H7 (cell line): ENCODE measurements around the gene FAT2. TPM values are rescaled to one million over a fixed set of nuclear protein-coding genes. Genes with fewer than 3 reads are reported as not detected.
"Not testable (repeated sequence)": the region's sequence is repeated elsewhere in the genome, so short reads cannot be mapped to it uniquely, and the experiment has no call there.

Experiments
- DNase-seq: peaks from one replicate; pipeline ENCODE4 v3.0.0; 2012
- H3K27me3 ChIP-seq: 2 replicates; pipeline ENCODE4 v1.6.0; 2011; ENCODE audit warnings: mild to moderate bottlenecking, low read length; ENCODE audit not compliant: control insufficient read depth, insufficient read depth
- H3K36me3 ChIP-seq: replicated peaks from 2 replicates; pipeline ENCODE4 v1.5.1; 2011; ENCODE audit warnings: low read length; ENCODE audit not compliant: control insufficient read depth, insufficient read depth
- H3K4me3 ChIP-seq: 2 replicates; pipeline ENCODE4 v1.5.1; 2011; ENCODE audit warnings: low read depth, mild to moderate bottlenecking, control low read depth, low read length, moderate library complexity; ENCODE audit not compliant: insufficient read depth
- total RNA-seq: library from RNA; depleted of rRNA; stranded (reverse); fragments of >200 nt; shearing (Covaris generic); gene quantifications from 2 replicates; pipeline ENCODE4 v1.2.3, GENCODE V29; 2014

Gene FAT2
- total RNA-seq, 1 experiment from 2014 or later, result under 0.01 TPM

- DNase-seq, result no peak
- Histone ChIP-seq H3K4me3 (no peak overlapping the region), H3K36me3 (no peaks in the 10 kb centered on the region), H3K27me3 (no peaks in the 10 kb centered on the region)
Measured at GRCh38 chr5:151598984-151599383, 7.9 kb upstream of the FAT2 start.

DNA sequence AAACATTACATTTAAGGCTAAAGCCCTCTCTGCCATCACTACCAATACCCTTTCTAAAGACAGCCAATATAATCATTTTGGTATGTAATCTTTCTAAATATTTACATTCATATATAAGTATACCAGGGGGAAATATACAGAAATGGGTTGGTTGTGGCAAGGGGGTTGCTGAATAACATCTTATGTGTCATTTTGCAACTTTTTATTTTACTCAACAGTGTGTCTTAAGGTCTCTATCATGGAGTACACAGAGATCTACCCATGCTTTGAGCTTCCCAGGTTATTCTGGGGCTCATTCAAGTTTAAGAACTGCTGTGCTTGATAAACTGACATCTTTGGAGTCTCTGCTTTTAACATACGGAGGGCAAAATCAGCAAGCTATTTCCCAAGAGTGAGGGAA is 7.4 kb upstream of the FAT2 start:
- Histone ChIP-seq H3K27me3 (no peaks in the 10 kb centered on the region), H3K36me3 (no peaks in the 10 kb centered on the region), H3K4me3 (no peak overlapping the region)
- no peak for DNase-seq

DNA sequence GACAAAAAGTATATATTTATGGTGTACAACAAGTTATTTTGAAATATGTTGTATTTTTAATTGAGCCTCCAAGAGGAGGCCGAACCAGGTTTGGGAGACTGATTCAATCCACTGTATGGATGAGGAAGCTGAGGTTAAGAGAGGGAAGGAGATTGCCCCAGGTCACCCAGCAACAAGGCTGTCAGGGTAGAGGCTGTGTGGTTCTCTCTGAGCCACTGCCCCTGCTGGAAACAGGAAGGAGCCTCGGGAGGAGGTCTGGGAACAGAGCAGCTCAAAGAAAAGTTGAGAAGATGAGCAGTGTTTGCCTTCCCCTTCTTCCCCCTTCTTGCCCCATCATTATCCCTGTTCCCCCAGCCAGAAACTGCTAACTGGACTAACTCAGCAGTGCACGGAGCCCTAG is 6.6 kb upstream of the FAT2 start:
- H3K4me3 ChIP-seq, result no peak overlapping the region
- no peaks in the 10 kb centered on the region for H3K27me3 ChIP-seq
- no peaks in the 10 kb centered on the region for H3K36me3 ChIP-seq
- no peak for DNase-seq

- no peak overlapping the region for H3K4me3 ChIP-seq
- H3K36me3 ChIP-seq, result no peaks in the 10 kb centered on the region
- DNase-seq, result peak; percentile 83
- no peaks in the 10 kb centered on the region for H3K27me3 ChIP-seq
Measured at GRCh38 chr5:151596828-151597539, 5.9 kb upstream of the FAT2 start.

DNA sequence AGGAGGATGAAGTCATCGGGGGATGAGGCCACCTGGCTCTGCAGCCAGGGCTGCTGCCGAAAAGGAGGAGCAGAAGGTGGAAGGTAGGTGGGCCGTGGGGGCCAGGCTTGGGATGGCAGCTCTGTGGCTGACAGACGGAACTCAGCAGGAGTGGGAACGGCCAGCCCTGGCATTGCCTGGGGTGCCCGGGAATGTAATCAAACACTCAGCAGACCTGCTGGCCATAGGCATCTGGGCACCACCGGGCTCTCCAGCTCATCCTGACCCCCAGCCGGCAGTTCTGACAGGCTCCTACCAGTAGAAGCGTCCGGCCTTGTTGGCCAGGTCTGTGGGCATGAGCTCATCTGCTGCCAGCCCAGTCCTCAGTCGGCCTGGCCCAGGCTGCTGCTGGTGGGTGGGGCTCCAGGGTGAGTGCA is 4.3 kb upstream of the FAT2 start:
- H3K4me3 ChIP-seq, result no peak overlapping the region
- peaks cover 2% of the 10 kb centered on the region for H3K27me3 ChIP-seq
- DNase-seq, result no peak
- no peaks in the 10 kb centered on the region for H3K36me3 ChIP-seq

DNA sequence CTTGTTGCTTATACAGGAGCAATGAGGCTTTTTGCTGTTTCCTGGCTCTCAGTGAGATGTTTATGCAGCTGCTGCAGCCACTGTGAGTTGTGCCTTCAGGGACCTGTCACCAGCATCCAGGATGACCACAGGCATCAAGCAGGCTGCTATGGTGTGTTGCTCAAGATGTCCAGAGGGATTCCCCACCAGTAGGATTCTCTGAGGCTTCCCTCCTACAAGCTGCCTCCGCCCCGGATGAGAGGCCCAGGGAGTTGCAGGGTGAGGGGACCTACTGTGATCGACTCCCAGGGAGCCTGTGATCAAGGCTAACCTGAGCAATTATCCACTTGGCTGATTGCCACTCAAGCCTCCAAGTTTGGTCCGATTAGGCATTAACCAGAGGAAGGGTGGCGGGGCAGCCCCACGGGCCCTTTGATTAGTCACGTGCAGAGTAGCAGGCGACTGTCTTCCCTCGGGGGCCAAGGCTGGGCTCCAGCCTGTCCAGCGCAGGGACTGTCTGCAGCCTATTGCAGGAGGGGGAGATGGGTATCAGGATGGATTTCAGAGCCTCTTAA is 1.8 kb upstream of the FAT2 start:
- Histone ChIP-seq H3K27me3 (peaks cover 2% of the 10 kb centered on the region), H3K36me3 (no peaks in the 10 kb centered on the region), H3K4me3 (no peak overlapping the region)
- DNase-seq, result no peak

DNA sequence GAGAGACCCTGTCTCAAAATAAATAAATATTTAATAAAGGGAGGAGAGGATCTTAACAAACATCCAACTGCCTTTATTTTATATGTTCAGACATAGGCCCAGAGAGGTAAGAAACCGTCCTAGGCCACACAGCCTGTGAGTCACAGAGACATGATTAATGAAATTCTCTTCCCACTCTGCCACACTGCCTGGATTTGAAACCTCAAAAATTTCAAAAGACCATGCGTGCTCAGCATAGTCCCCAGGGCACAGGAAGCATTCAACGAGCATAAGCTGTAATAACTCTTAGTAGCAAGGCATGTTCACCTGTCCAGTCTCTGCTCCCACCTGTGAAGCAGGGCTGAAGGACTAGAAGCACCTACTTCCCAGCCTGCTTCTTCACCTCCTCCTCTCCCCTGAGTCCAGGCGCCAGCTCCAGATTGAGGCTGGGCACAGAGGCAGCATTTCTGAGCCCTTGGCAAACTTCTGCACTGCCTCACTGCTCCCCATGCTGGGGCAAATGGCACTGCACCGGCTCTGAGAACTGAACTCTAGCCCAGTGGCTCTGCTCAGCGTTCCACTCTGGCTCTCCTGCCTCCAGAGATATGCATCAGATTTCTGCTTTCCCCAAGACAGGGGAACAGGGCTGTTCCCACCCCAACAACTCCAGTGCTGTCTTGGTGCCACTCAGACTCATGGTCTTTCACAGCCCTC is 1.1 kb downstream of the FAT2 start:
- peaks cover 2% of the 10 kb centered on the region for H3K27me3 ChIP-seq
- DNase-seq, result no peak
- no peaks in the 10 kb centered on the region for H3K36me3 ChIP-seq
- H3K4me3 ChIP-seq, result no peak overlapping the region

GRCh38 chr5:151587796-151588555 is 3.2 kb downstream of the FAT2 start:
- DNase-seq, result no peak
- H3K4me3 ChIP-seq, result no peak overlapping the region
- H3K36me3 ChIP-seq, result no peaks in the 10 kb centered on the region
- H3K27me3 ChIP-seq, result peaks cover 2% of the 10 kb centered on the region

DNA sequence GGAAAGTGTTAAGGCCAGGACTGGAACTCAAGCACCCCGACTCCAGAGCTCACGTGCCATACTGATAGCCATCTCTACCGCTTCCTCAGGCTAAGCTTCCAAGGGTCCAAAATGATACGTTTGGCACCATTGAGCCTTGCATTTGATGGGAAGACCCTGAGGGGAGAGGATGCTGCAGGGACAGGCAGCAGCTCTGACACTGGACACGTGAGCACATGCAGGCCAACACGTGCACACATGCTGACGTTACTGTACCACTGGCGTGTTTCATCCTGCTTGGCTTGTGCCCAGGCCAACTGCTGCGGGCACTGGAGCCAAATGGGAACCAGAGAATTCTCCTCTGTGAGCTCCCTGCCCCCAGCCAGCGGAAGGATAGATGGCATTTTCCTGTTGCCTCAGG is 5.2 kb downstream of the FAT2 start:
- no peaks in the 10 kb centered on the region for H3K36me3 ChIP-seq
- no peaks in the 10 kb centered on the region for H3K27me3 ChIP-seq
- no peak overlapping the region for H3K4me3 ChIP-seq

DNA sequence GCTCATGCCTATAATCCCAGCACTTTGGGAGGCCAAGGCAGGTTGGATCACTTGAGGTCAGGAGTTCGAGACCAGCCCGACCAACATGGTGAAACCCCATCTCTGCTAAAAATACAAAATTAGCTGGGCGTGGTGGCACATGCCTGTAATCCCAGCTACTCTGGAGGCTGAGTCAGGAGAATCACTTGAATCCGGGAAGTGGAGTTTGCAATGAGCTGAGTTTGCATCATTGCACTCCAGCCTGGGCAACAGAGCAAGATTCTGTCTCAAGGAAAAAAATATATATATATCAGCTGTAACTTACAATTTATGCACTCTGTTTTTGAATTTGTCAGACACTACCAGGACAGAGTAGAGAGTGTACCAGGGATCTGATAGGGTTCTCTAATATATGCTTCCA is 5.8 kb downstream of the FAT2 start:
- not testable (repeated sequence) for H3K4me3 ChIP-seq, H3K36me3 ChIP-seq, DNase-seq, H3K27me3 ChIP-seq

More for the DNA sequence above, 5.2 kb downstream of the FAT2 start:
- DNase-seq, result no peak

DNA sequence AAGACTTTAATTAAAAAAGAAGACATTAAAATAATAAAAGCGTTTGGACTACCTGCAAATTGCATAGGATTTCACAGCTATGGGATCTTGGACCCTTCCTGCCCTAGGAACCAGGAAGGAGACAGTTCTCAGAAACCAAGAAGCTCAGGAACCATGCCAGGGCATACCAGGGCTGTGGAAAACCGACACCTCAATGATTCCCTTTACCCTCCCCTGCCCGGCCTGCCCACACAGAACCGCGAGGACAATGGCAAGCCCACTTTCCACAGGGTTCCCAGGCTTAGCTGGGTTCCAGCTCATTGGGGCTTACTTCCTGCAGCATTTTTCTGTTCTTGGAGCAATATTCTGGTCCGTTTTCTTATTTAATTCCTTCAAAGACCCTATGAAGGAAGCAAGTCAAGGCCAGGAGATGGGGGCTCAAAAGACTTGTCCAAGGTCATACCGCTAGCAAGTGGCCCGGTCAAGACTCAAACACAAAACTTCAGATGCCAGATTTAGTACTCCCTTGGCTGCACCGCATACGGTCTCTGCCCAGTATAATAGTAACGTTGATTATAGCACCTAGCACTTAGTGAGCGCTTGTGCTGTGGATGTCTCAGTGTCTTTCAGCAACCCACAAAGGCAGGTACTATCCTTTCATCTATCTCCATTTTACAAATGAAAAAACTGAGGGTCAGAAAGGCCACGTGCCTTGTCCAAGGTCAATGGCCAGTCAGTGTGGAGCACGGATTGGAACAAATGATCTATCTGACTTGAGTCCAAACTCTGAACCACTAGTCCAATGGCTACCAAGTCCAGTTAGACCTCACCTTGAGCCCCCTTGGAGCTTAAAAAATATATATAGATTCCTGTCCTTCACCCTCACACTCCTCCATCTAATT is 6.8 kb downstream of the FAT2 start:
- Histone ChIP-seq H3K36me3 (no peaks in the 10 kb centered on the region), H3K27me3 (no peaks in the 10 kb centered on the region), H3K4me3 (no peak overlapping the region)
- DNase-seq, result no peak

DNA sequence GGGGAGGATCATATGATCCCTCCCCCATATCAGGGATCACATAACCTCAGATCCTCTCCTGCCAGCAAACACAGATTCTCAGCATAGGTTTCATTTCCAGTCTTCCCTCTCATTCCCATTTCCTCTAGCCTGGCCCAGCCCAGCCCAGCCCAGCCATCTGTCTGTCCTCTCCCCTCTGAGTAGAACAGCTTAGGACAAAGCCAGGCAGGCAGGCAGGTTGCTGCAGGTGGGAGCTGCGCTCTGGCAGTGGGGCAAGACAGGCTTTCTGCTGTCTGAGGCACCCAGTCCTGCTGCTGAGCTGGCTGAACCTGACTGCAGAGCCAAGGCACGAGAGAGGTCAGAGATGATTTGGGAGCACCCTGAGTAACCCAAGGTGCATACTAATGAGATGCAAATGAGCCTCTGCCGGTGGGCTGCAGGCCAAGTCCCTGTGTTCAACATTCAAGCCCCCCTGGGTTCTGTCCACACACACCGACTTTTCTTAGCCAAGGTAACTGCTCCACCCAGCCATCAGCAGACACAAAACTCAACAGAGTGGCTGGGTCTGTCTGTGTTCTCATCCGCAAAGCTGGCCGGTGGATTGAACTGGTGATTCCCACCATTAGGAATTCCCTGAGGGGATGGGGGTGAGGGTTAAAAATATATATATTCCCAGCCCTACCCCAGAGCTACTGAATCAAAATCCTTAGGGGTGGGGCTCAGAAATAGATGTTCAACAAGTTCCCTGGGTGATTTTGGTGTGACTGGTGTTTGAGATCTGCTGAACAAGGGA is 9.1 kb downstream of the FAT2 start:
- no peaks in the 10 kb centered on the region for H3K36me3 ChIP-seq
- DNase-seq, result no peak
- H3K4me3 ChIP-seq, result no peak overlapping the region
- H3K27me3 ChIP-seq, result no peaks in the 10 kb centered on the region

DNA sequence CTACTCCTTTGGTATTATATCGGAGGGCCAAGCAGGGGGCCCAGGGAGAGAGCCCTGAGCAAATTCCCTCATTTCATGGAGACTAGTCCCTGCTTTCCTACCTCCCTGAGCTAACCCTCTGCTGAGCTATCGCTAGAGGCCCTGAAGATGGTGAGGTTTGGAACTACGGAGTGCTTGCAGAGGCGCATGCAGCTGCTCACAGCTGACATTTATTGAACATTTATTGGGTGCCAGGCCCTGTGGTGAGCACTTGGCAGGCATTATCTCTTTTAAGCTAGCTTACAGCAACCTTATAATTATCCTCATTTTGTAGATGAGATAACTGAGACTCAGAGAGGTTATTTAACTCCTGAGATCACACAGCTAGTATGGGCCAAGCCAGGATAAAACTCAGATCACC is 9.8 kb downstream of the FAT2 start:
- DNase-seq, result no peak

More for the DNA sequence above, 9.8 kb downstream of the FAT2 start:
- Histone ChIP-seq H3K4me3 (no peak overlapping the region), H3K36me3 (no peaks in the 10 kb centered on the region), H3K27me3 (no peaks in the 10 kb centered on the region)
